Sigmoid colon (tissue), 7 donors: Measurements from ENCODE around the gene TROAP. TPM values are rescaled to one million over a fixed set of nuclear protein-coding genes. Genes with fewer than 3 reads are reported as not detected.

Experiments
- DNase-seq: peaks from one replicate; pipeline ENCODE4 v3.0.0-alpha.2; 2019
- H3K27ac ChIP-seq, 4 donors: fragments of 200-600 bp; sonication (generic); one replicate each; pipeline ENCODE4 v1.5.1; 2016 to 2019; ENCODE audit warnings: mild to moderate bottlenecking in 1 of 4
- H3K27me3 ChIP-seq, 3 donors: fragments of 200-600 bp; sonication (generic); one replicate each; pipeline ENCODE4 v1.5.1; 2019; ENCODE audit warnings: mild to moderate bottlenecking in 1 of 3
- H3K36me3 ChIP-seq, 4 donors: fragments of 200-600 bp; sonication (generic); one replicate each; pipeline ENCODE4 v1.5.1; 2016 to 2019
- H3K4me1 ChIP-seq, 4 donors: fragments of 200-600 bp; sonication (generic); one replicate each; pipeline ENCODE4 v1.5.1; 2017 to 2019
- H3K4me3 ChIP-seq, 4 donors: fragments of 200-600 bp; sonication (generic); one replicate each; pipeline ENCODE4 v1.5.1; 2017 to 2019; ENCODE audit warnings: mild to moderate bottlenecking in 2 of 4, moderate library complexity in 1 of 4
- H3K9me3 ChIP-seq, 4 donors: fragments of 200-600 bp in 3 of 4; sonication (generic) in 3 of 4; one replicate each; pipeline versions ENCODE4 v1.5.1 to v1.6.1; 2013 to 2019
- CTCF ChIP-seq, 4 experiments: fragments of 450-650 bp in 3 of 4; fragments of 200-600 bp in 1 of 4; IDR thresholded peaks; one replicate each; pipeline ENCODE4 v1.5.1; 2016 to 2019; ENCODE audit warnings: antibody characterized with exemption in 4 of 4, mild to moderate bottlenecking in 3 of 4, moderate library complexity in 2 of 4
- EP300 ChIP-seq, 4 donors: sonication (generic); formaldehyde crosslinking; IDR thresholded peaks; one replicate each; pipeline ENCODE4 v1.6.1; 2017; ENCODE audit warnings: antibody characterized with exemption in 4 of 4
- POLR2A ChIP-seq, 2 donors: fragments of 450-650 bp; IDR thresholded peaks; one replicate each; pipeline ENCODE4 v1.6.1; 2016; ENCODE audit warnings: antibody characterized with exemption in 2 of 2, mild to moderate bottlenecking in 2 of 2, moderate library complexity in 2 of 2
- POLR2AphosphoS5 ChIP-seq, 4 donors: sonication (generic); formaldehyde crosslinking; IDR thresholded peaks; one replicate each; pipeline ENCODE4 v1.6.1; 2017; ENCODE audit warnings: antibody characterized with exemption in 4 of 4
- whole genome bisulfite sequencing, 2 donors: extraction: QIAGEN DNeasy Blood & Tissue Kit; methylation state at CpG; one replicate each; pipeline ENCODE4 v1.1.7; 2013; 5-methylcytosine and 5-hydroxymethylcytosine counted together
- intact Hi-C: fragments of 100-400 bp; cut with DNase I; formaldehyde crosslinking; loops from one replicate; pipeline ENCODE4 v1.15.1; 2023
- polyA plus RNA-seq, 3 donors: library from polyadenylated mRNA; stranded (reverse); fragments of 200-250 nt; gene quantifications; one replicate each; pipeline ENCODE4 v1.2.3, GENCODE V29; 2013
- total RNA-seq, 4 donors: library from RNA; depleted of rRNA; stranded (reverse); fragments of >200 nt; gene quantifications; one replicate each; pipeline ENCODE4 v1.1.0, GENCODE V29; 2016
- donor health status: healthy with polysubstance abuse.
- donor health status: Bipolar disorder and iron deficiency.
- donor health status: healthy.

TROAP gene
- total and polyA plus RNA-seq, 7 donors, result 0.36 to 25.7 (median 4.9) TPM; not detected in 3

- H3K4me3 ChIP-seq, result no peak overlapping the region
- 94 to 98% methylated on average over 1 of the region's 1 CpG for WGBS, 2 donors
- peaks cover 0 to 20% (median 12%) of the 10 kb centered on the region in 4 donors for H3K4me1 ChIP-seq
- TF ChIP-seq EP300 (IDR thresholded peaks at IDR 0.05), result no peak
- TF ChIP-seq POLR2A (IDR thresholded peaks at IDR 0.05), result no peak
- no peak for TF ChIP-seq POLR2AphosphoS5 (IDR thresholded peaks at IDR 0.05)
- no peak for TF ChIP-seq CTCF (IDR thresholded peaks at IDR 0.05)
- intact Hi-C loops, result no loop called here
- H3K27me3 ChIP-seq, result no peaks in the 10 kb centered on the region
- H3K9me3 ChIP-seq, result no peaks in the 10 kb centered on the region
- H3K36me3 ChIP-seq, result no peaks in the 10 kb centered on the region
- no peak overlapping the region for H3K27ac ChIP-seq
- no peak for DNase-seq
Observed at GRCh38 chr12:49362077-49362476, 39.0 kb downstream of the TROAP start.

GRCh38 chr12:49364989-49365388 lies 41.9 kb downstream of the TROAP start:
- H3K27ac ChIP-seq, result no peak overlapping the region

GRCh38 chr12:49365542-49365941 lies 42.5 kb downstream of the TROAP start:
- intact Hi-C loops, result loop anchor here (5.0 kb wide), 2 partner anchors 127 to 217 kb away; no protein-coding TSS in a partner anchor
- 74 to 79% methylated on average over 5 of the region's 5 CpGs for WGBS, 2 donors
- Histone ChIP-seq H3K27ac (peak overlapping the region in 2 of 4 donors; percentile 99), H3K9me3 (no peaks in the 10 kb centered on the region), H3K27me3 (no peaks in the 10 kb centered on the region), H3K4me3 (peak overlapping the region in 3 of 4 donors; percentile 84 to 93 (median 88)), H3K4me1 (peaks cover 0 to 31% (median 20%) of the 10 kb centered on the region in 4 donors), H3K36me3 (no peaks in the 10 kb centered on the region)
- TF ChIP-seq CTCF (IDR thresholded peaks at IDR 0.05) (no peak), POLR2AphosphoS5 (IDR thresholded peaks at IDR 0.05) (no peak), EP300 (IDR thresholded peaks at IDR 0.05) (no peak), POLR2A (IDR thresholded peaks at IDR 0.05) (no peak)
- DNase-seq, result no peak

More at GRCh38 chr12:49364989-49365388, 41.9 kb downstream of the TROAP start:
- Histone ChIP-seq H3K9me3 (no peaks in the 10 kb centered on the region), H3K27me3 (no peaks in the 10 kb centered on the region), H3K36me3 (no peaks in the 10 kb centered on the region), H3K4me1 (peaks cover 0 to 30% (median 20%) of the 10 kb centered on the region in 4 donors), H3K4me3 (no peak overlapping the region)
- no peak for TF ChIP-seq EP300 (IDR thresholded peaks at IDR 0.05)
- TF ChIP-seq POLR2AphosphoS5 (IDR thresholded peaks at IDR 0.05), result peak in 1 of 4 donors; percentile 13
- 90 to 94% methylated on average over 1 of the region's 1 CpG for WGBS, 2 donors
- DNase-seq, result no peak
- intact Hi-C loops, result loop anchor here (5.0 kb wide), 2 partner anchors 127 to 217 kb away; no protein-coding TSS in a partner anchor

- H3K9me3 ChIP-seq, result no peaks in the 10 kb centered on the region
- H3K4me1 ChIP-seq, result peaks cover 0 to 31% (median 20%) of the 10 kb centered on the region in 4 donors
- no peaks in the 10 kb centered on the region for H3K27me3 ChIP-seq
- no peaks in the 10 kb centered on the region for H3K36me3 ChIP-seq
- DNase-seq, result no peak
- peak overlapping the region; percentile 98 to 99 (median 99) for H3K27ac ChIP-seq
- TF ChIP-seq EP300 (IDR thresholded peaks at IDR 0.05) (no peak), CTCF (IDR thresholded peaks at IDR 0.05) (no peak), POLR2A (IDR thresholded peaks at IDR 0.05) (no peak), POLR2AphosphoS5 (IDR thresholded peaks at IDR 0.05) (no peak)
- intact Hi-C loops, result loop anchor here (5.0 kb wide), 2 partner anchors 126 to 216 kb away; no protein-coding TSS in a partner anchor
- WGBS, 2 donors, result 6 to 17% methylated on average over 38 of the region's 38 CpGs
- peak overlapping the region; percentile 81 to 93 (median 86) for H3K4me3 ChIP-seq
Observed at GRCh38 chr12:49366096-49366651, 43.1 kb downstream of the TROAP start.

GRCh38 chr12:49366652-49367380 lies 43.8 kb downstream of the TROAP start:
- Histone ChIP-seq H3K4me3 (peak overlapping the region; percentile 81 to 93 (median 86)), H3K4me1 (peaks cover 0 to 31% (median 20%) of the 10 kb centered on the region in 4 donors), H3K27ac (peak overlapping the region; percentile 98 to 99 (median 99)), H3K9me3 (no peaks in the 10 kb centered on the region), H3K36me3 (no peaks in the 10 kb centered on the region), H3K27me3 (no peaks in the 10 kb centered on the region)
- intact Hi-C loops, result loop anchor here (5.0 kb wide), 2 partner anchors 125 to 215 kb away; no protein-coding TSS in a partner anchor
- 0% methylated on average over 97 of the region's 97 CpGs for WGBS, 2 donors
- DNase-seq, result peak; percentile 91
- TF ChIP-seq POLR2A (IDR thresholded peaks at IDR 0.05), result no peak
- TF ChIP-seq CTCF (IDR thresholded peaks at IDR 0.05), result peak in 3 of 4 experiments; percentile 25 to 40 (median 35)
- TF ChIP-seq POLR2AphosphoS5 (IDR thresholded peaks at IDR 0.05), result peak; percentile 45 to 75 (median 61)
- no peak for TF ChIP-seq EP300 (IDR thresholded peaks at IDR 0.05)
